ENCODE data around the gene MLLT1. TPM values are rescaled to one million over a fixed set of nuclear protein-coding genes. Genes with fewer than 3 reads are reported as not detected.

MLLT1 gene
- total and polyA plus RNA-seq, 10 of the 15 experiments (the other 5 are each of a cell fraction or from before 2014, with no cell fraction given), result 0.16 to 61.1 (median 8.5) TPM

- WGBS (ENCODE audit: insufficient coverage, insufficient replicate concordance, low lambda C conversion rate, missing lambda C conversion rate), result 98% methylated on average over 15 of the region's 15 CpGs
- peaks cover 9% of the 10 kb centered on the region; the same call in 1 of the 2 replicates for H3K4me1 ChIP-seq (ENCODE audit: control insufficient read depth, insufficient read depth, low read length)
- no peak for TF ChIP-seq ZSCAN29 (IDR thresholded peaks at IDR 0.05)
- TF ChIP-seq CREM (IDR thresholded peaks at IDR 0.05; ENCODE audit: low read depth), result no peak
- no peak for TF ChIP-seq SMARCA5 (IDR thresholded peaks at IDR 0.05)
- no peak for TF ChIP-seq ZNF687 (IDR thresholded peaks at IDR 0.05)
- TF ChIP-seq BACH1 (IDR thresholded peaks at IDR 0.05; ENCODE audit: borderline replicate concordance), result no peak
- TF ChIP-seq MTA2 (IDR thresholded peaks at IDR 0.05; ENCODE audit: low read depth), result no peak
- TF ChIP-seq NFIC (IDR thresholded peaks at IDR 0.05; ENCODE audit: low read depth, low read length), result no peak
- no peak for TF ChIP-seq TCF7 (IDR thresholded peaks at IDR 0.05; ENCODE audit: borderline replicate concordance)
- no peak for TF ChIP-seq SPI1 (IDR thresholded peaks at IDR 0.05; ENCODE audit: borderline replicate concordance, insufficient read depth, low read depth, low read length)
- intact Hi-C loops (cut with micrococcal nuclease; ENCODE audit: unreplicated experiment) (no loop called here), in situ Hi-C loops (cut with MboI) (no loop called here)
- H3K4me2 ChIP-seq (ENCODE audit: control insufficient read depth, insufficient read depth), result no peak overlapping the region
- ATAC-seq (no peak), FAIRE-seq (no peak), DNase-seq (ENCODE audit: low read depth, low spot score) (no peak)
- H2AFZ ChIP-seq (ENCODE audit: control insufficient read depth, low read depth, low read length), result no peak overlapping the region
- ChIA-PET SMC1A (ENCODE audit: uncharacterized antibody, unreplicated experiment) (no interaction called here), POLR2A (no interaction called here), RAD21 (ENCODE audit: unreplicated experiment) (no interaction called here), CTCF (no interaction called here)
- H3K9ac ChIP-seq (ENCODE audit: control insufficient read depth, insufficient read depth, low read length), result no peak overlapping the region
- H3K27ac ChIP-seq (ENCODE audit: control insufficient read depth, insufficient read depth), result no peak overlapping the region
- H3K79me2 ChIP-seq (ENCODE audit: control insufficient read depth, insufficient read depth, low read length), result peaks cover 60% of the 10 kb centered on the region
- H3K27me3 ChIP-seq (replicated peaks in 1 of 2; ENCODE audit: control insufficient read depth in 2 of 2, insufficient read depth in 2 of 2, low read length in 1 of 2), result no peaks in the 10 kb centered on the region
- H4K20me1 ChIP-seq (ENCODE audit: control insufficient read depth, insufficient read depth), result no peaks in the 10 kb centered on the region; the same call in 1 of the 2 replicates
- no TSS peak for BruUV-seq (replicated peaks)
- peaks cover 0 to 3% of the 10 kb centered on the region in 2 experiments; a peak in 2 of 4 replicates for H3K36me3 ChIP-seq (ENCODE audit: control insufficient read depth in 2 of 2, insufficient read depth in 2 of 2, low read length in 1 of 2)
- no peak overlapping the region for H3K4me3 ChIP-seq
- H3K9me3 ChIP-seq (replicated peaks; ENCODE audit: control insufficient read depth, insufficient read depth, low read length), result no peaks in the 10 kb centered on the region
Measured at GRCh38 chr19:6274756-6275155, 5.0 kb downstream of the MLLT1 start.
